Astrocyte (in vitro differentiated cells and primary cell): ENCODE results near the gene GOT1. TPM values are rescaled to one million over a fixed set of nuclear protein-coding genes. Genes with fewer than 3 reads are reported as not detected.

Source experiments
- DNase-seq: peaks from one replicate; pipeline ENCODE4 v3.0.0-alpha.2; 2010; ENCODE audit warnings: low read depth
- FAIRE-seq: peaks from 2 replicates; lab custom pipeline; 2011; peaks lifted over from hg19 to GRCh38; lab: Jason Lieb, UNC
- H2AFZ ChIP-seq: 2 replicates; pipeline ENCODE4 v1.6.0; 2012; ENCODE audit warnings: low read depth, low read length, inconsistent platforms
- H3K27ac ChIP-seq: 2 replicates; pipeline ENCODE4 v1.5.1; 2011; ENCODE audit warnings: low read depth, low read length, inconsistent platforms
- H3K27me3 ChIP-seq: 2 replicates; pipeline ENCODE4 v1.6.0; 2011; ENCODE audit warnings: low read length, inconsistent platforms; ENCODE audit not compliant: insufficient read depth
- H3K36me3 ChIP-seq: 2 replicates; pipeline ENCODE4 v1.5.1; 2011; ENCODE audit warnings: low read length, inconsistent platforms; ENCODE audit not compliant: insufficient read depth
- H3K4me1 ChIP-seq: 2 replicates; pipeline ENCODE4 v1.5.1; 2011; ENCODE audit warnings: low read length, inconsistent platforms; ENCODE audit not compliant: insufficient read depth
- H3K4me2 ChIP-seq: 2 replicates; pipeline ENCODE4 v1.6.0; 2012; ENCODE audit warnings: low read length, inconsistent platforms
- H3K4me3 ChIP-seq: 2 replicates; pipeline ENCODE4 v1.5.1; 2011; ENCODE audit warnings: low read depth, mild to moderate bottlenecking, low read length, inconsistent platforms; ENCODE audit not compliant: insufficient read depth
- H3K79me2 ChIP-seq: 2 replicates; pipeline ENCODE4 v1.6.0; 2012; ENCODE audit warnings: mild to moderate bottlenecking, low read length, inconsistent platforms; ENCODE audit not compliant: insufficient read depth
- H3K9ac ChIP-seq: 2 replicates; pipeline ENCODE4 v1.6.0; 2012; ENCODE audit warnings: mild to moderate bottlenecking, low read length, inconsistent platforms
- H3K9me3 ChIP-seq: 2 replicates; pipeline ENCODE4 v1.5.1; 2012; ENCODE audit warnings: low read depth, mild to moderate bottlenecking, low read length, inconsistent platforms; ENCODE audit not compliant: insufficient read depth
- H4K20me1 ChIP-seq: 2 replicates; pipeline ENCODE4 v1.6.0; 2012; ENCODE audit warnings: low read length, inconsistent platforms; ENCODE audit not compliant: insufficient read depth
- H3K27ac Mint-ChIP-seq: one replicate; pipeline ENCODE4 v1.8.0; 2021; ENCODE audit warnings: mild to moderate bottlenecking, mixed read lengths; ENCODE audit not compliant: unreplicated experiment
- H3K27me3 Mint-ChIP-seq: one replicate; pipeline ENCODE4 v1.8.0; 2021; ENCODE audit warnings: low read depth, mixed read lengths; ENCODE audit not compliant: unreplicated experiment
- H3K36me3 Mint-ChIP-seq: one replicate; pipeline ENCODE4 v1.8.0; 2021; ENCODE audit warnings: low read depth, mixed read lengths; ENCODE audit not compliant: unreplicated experiment
- H3K4me1 Mint-ChIP-seq: one replicate; pipeline ENCODE4 v1.8.0; 2021; ENCODE audit warnings: low read depth, mixed read lengths; ENCODE audit not compliant: unreplicated experiment
- H3K4me3 Mint-ChIP-seq: one replicate; pipeline ENCODE4 v1.8.0; 2021; ENCODE audit warnings: mild to moderate bottlenecking, moderate library complexity, mixed read lengths; ENCODE audit not compliant: unreplicated experiment
- H3K9me3 Mint-ChIP-seq: one replicate; pipeline ENCODE4 v1.8.0; 2021; ENCODE audit warnings: mild to moderate bottlenecking, mixed read lengths; ENCODE audit not compliant: unreplicated experiment
- CTCF ChIP-seq: IDR thresholded peaks from 2 replicates; pipeline ENCODE4 v1.5.1; 2011; ENCODE audit warnings: low read depth, mild to moderate bottlenecking, inconsistent platforms, low read length, moderate library complexity; ENCODE audit not compliant: insufficient read depth
- EZH2 ChIP-seq: IDR thresholded peaks from 2 replicates; pipeline ENCODE4 v1.6.1; 2012; ENCODE audit warnings: mild to moderate bottlenecking, low read length, inconsistent platforms; ENCODE audit not compliant: insufficient read depth
- total RNA-seq: library from RNA; stranded (reverse); gene quantifications from 2 replicates; pipeline ENCODE4 v1.2.1, GENCODE V29; 2021

GOT1 gene
- total RNA-seq, 1 donor from 2014 or later = 46.8 TPM

- Histone ChIP-seq H2AFZ (no peak overlapping the region), H4K20me1 (no peaks in the 10 kb centered on the region), H3K27me3 (peaks cover 3% of the 10 kb centered on the region), H3K79me2 (no peaks in the 10 kb centered on the region), H3K27ac (no peak overlapping the region), H3K36me3 (no peaks in the 10 kb centered on the region), H3K4me3 (no peak overlapping the region), H3K4me1 (no peaks in the 10 kb centered on the region), H3K4me2 (no peak overlapping the region), H3K9ac (no peak overlapping the region), H3K9me3 (no peaks in the 10 kb centered on the region)
- Mint-ChIP-seq H3K4me1 (peaks cover 2% of the 10 kb centered on the region), H3K9me3 (no peaks in the 10 kb centered on the region), H3K36me3 (peaks cover 2% of the 10 kb centered on the region), H3K27ac (no peak overlapping the region), H3K4me3 (no peak overlapping the region), H3K27me3 (no peaks in the 10 kb centered on the region)
- DNase-seq = no peak
- FAIRE-seq = no peak
- no peak for TF ChIP-seq CTCF
- no peak for TF ChIP-seq EZH2
Observed at GRCh38 chr10:99357691-99358090, 72.7 kb downstream of the GOT1 start.

- Mint-ChIP-seq H3K27me3 (no peaks in the 10 kb centered on the region), H3K27ac (no peak overlapping the region), H3K9me3 (peaks cover 1% of the 10 kb centered on the region), H3K36me3 (no peaks in the 10 kb centered on the region), H3K4me3 (no peak overlapping the region), H3K4me1 (peaks cover 2% of the 10 kb centered on the region)
- no peaks in the 10 kb centered on the region for H3K9me3 ChIP-seq
- FAIRE-seq (no peak), DNase-seq (no peak)
- H3K9ac ChIP-seq = no peak overlapping the region
- H3K36me3 ChIP-seq = no peaks in the 10 kb centered on the region
- no peak overlapping the region for H2AFZ ChIP-seq
- no peak overlapping the region for H3K27ac ChIP-seq
- H4K20me1 ChIP-seq = no peaks in the 10 kb centered on the region
- no peak for TF ChIP-seq EZH2
- TF ChIP-seq CTCF = no peak
- no peaks in the 10 kb centered on the region for H3K79me2 ChIP-seq
- no peak overlapping the region for H3K4me3 ChIP-seq
- no peaks in the 10 kb centered on the region for H3K4me1 ChIP-seq
- peaks cover 3% of the 10 kb centered on the region for H3K27me3 ChIP-seq
- no peak overlapping the region for H3K4me2 ChIP-seq
Observed at GRCh38 chr10:99353182-99353581, 77.2 kb downstream of the GOT1 start.

- Mint-ChIP-seq H3K27ac (no peak overlapping the region), H3K4me1 (peaks cover 13% of the 10 kb centered on the region), H3K9me3 (peaks cover 1% of the 10 kb centered on the region), H3K36me3 (peaks cover 1% of the 10 kb centered on the region), H3K4me3 (no peak overlapping the region), H3K27me3 (no peaks in the 10 kb centered on the region)
- no peak overlapping the region for H3K9ac ChIP-seq
- no peak overlapping the region for H3K4me3 ChIP-seq
- no peak overlapping the region for H2AFZ ChIP-seq
- peaks cover 7% of the 10 kb centered on the region for H3K4me1 ChIP-seq
- H3K4me2 ChIP-seq = no peak overlapping the region
- no peaks in the 10 kb centered on the region for H4K20me1 ChIP-seq
- DNase-seq (no peak), FAIRE-seq (no peak)
- H3K79me2 ChIP-seq = no peaks in the 10 kb centered on the region
- TF ChIP-seq CTCF (no peak), EZH2 (no peak)
- H3K27me3 ChIP-seq = no peaks in the 10 kb centered on the region
- no peaks in the 10 kb centered on the region for H3K9me3 ChIP-seq
- H3K36me3 ChIP-seq = no peaks in the 10 kb centered on the region
- H3K27ac ChIP-seq = no peak overlapping the region
Observed at GRCh38 chr10:99347672-99348071, 82.8 kb downstream of the GOT1 start.

Other genes with a start within 250 kb of the GOT1 start
- gene HPSE2, start 194.8 kb downstream of the GOT1 start, total RNA-seq = 0.14 TPM in 1 of 2 replicates, not detected in the other
- gene CNNM1, start 101.3 kb downstream of the GOT1 start, total RNA-seq = 2.0 and 2.5 TPM in 2 replicates
- not detected in 2 replicates for gene NKX2-3, start 102.3 kb upstream of the GOT1 start, total RNA-seq
- gene SLC25A28, start 189.8 kb upstream of the GOT1 start, total RNA-seq = 38.0 and 40.7 TPM in 2 replicates
- gene ENTPD7, start 228.9 kb upstream of the GOT1 start, total RNA-seq = 21.6 and 22.8 TPM in 2 replicates